ENCODE measurements around the gene DCD.
"Not testable (repeated sequence)": the region's sequence is repeated elsewhere in the genome, so short reads cannot be mapped to it uniquely, and the experiment has no call there.

Gene DCD

DNA sequence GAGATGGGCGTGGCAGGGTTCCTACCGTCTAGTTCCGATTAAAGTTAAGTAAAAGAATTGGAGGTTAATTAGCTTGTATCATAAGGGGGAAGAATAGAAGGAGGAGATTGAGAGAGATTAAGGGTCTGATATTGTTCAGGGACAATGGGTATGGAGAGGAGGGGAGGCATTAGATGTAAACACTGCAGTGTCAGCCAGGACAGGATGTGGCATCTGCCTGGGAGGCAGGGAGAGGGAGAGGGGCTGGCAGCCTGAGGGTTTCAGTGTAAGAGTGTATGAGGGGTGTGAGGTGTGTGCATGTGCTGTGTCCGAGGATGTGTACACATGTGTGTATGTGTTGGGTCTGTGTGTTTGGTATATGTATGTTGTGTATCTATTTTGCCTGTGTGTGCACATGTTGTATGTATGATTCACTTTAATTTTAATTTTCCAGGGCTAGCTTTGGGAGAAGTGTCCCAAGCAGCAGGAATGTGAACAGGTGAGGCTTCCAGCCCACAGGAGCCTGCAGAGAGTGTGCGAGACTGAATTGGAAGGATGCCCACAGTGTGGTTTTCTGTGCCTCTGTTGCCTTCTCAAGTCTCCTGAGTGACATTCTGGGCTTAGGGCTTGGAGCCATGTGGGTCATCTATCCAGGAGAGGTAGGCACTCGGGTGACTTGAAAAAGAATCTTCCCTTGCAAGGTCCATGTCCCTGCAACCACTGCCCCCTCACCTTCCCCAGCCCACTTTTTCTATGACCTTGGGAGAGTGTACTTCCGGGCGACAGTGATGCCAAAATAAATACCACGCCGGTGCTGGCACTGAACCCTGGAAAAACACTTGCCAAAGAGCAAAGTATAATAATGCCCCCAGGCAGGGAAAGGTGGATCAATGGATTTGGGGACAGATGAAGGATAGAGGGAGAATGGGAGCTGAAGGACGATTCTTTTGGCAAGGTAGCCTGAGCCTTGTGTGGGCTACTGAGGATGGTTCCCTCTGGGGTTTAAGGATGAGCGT is 36.8 kb upstream of the DCD start:
- TF ChIP-seq, protein P1, sequence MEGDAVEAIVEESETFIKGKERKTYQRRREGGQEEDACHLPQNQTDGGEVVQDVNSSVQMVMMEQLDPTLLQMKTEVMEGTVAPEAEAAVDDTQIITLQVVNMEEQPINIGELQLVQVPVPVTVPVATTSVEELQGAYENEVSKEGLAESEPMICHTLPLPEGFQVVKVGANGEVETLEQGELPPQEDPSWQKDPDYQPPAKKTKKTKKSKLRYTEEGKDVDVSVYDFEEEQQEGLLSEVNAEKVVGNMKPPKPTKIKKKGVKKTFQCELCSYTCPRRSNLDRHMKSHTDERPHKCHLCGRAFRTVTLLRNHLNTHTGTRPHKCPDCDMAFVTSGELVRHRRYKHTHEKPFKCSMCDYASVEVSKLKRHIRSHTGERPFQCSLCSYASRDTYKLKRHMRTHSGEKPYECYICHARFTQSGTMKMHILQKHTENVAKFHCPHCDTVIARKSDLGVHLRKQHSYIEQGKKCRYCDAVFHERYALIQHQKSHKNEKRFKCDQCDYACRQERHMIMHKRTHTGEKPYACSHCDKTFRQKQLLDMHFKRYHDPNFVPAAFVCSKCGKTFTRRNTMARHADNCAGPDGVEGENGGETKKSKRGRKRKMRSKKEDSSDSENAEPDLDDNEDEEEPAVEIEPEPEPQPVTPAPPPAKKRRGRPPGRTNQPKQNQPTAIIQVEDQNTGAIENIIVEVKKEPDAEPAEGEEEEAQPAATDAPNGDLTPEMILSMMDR (IDR thresholded peaks at IDR 0.05; ENCODE audit: low read depth, low read length): no peak

DNA sequence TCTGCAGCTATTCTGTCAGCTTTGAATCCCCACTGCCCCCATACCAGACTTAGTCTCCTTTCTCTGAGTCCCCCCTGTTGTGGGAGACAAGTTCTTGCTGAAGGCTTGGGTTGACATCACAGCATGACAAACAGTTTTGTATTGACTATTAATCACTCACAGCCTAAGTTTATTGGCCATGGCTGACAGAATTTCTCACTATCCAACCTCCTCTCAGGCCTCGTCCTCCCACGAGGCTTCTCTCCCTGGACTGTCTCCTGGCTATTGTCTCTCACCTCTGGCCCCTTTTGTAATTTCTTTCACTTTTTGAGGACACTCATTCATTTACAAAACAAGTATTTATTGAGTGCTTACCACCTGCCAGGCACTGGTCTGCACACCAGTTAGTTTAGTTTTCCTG is 35.2 kb upstream of the DCD start:
- no peak overlapping the region for H3K4me3 ChIP-seq (ENCODE audit: low read depth, low read length)
- TF ChIP-seq, protein P1 (IDR thresholded peaks at IDR 0.05; ENCODE audit: low read depth, low read length): no peak

More for the DNA sequence above, 36.8 kb upstream of the DCD start:
- H3K4me3 ChIP-seq (ENCODE audit: low read depth, low read length): no peak overlapping the region

DNA sequence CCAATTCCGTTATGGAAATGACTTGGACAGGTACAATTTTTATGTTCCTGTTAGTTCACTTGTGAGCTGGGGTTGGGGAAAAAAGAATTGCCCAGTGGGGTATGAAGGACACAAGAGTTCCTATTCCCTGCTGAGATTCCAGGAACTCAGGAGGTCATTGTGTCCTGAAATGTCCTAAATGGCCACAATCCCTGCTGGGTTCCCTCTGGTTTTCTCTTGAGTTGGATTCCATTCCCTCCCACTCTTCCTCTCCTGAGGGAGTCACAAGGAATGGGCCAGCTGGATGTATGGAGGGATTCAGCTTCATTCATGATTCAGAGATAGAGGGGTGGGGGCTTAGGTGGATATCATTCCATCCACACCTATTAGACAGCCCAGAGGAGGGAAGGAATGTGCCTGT is 34.5 kb upstream of the DCD start:
- TF ChIP-seq, protein P1 (IDR thresholded peaks at IDR 0.05; ENCODE audit: low read depth, low read length): no peak
- H3K4me3 ChIP-seq (ENCODE audit: low read depth, low read length): no peak overlapping the region

DNA sequence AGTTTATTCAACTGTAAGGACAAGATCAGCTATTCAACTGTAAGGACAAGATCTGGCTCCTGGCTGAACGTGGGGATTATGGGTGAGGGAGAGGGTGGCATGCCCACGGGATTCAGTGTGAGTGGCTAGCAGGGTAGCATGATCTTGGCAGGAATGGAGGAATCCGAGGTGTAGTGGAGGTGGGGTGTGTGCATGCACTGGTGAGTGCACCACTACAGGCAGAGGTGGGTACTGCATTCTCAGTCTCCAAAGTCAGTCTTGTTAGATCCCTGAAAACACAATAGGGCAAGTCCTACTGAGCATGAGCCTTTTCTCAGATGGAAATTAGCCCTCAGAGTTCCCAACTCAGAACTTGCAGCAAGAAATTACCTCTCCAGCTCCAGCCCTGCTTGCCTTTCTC is 32.2 kb upstream of the DCD start:
- TF ChIP-seq, protein P1 (IDR thresholded peaks at IDR 0.05; ENCODE audit: low read depth, low read length): peak; percentile 52
- no peak overlapping the region for H3K4me3 ChIP-seq (ENCODE audit: low read depth, low read length)

DNA sequence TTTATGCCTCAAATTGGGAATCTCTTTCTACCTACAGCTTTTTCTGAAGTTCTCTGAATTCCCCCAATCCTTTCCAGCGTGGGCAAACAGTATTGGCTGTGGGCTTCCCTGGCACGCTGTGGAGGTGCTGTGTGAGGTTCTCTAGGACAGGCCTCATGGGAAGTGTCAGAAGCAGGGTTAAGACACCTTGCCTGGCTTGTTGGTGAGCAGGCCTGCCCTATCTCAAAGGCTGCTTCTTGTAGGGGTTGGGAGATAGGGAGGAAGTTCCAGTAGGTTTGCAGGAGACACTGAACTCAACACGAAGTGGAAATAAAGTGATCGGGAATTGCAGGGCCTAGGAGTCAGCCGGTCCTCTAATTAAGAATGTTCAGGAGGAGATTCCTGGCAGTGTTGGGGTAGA is 30.0 kb upstream of the DCD start:
- H3K4me3 ChIP-seq (ENCODE audit: low read depth, low read length): no peak overlapping the region
- TF ChIP-seq, protein P1 (IDR thresholded peaks at IDR 0.05; ENCODE audit: low read depth, low read length): no peak

DNA sequence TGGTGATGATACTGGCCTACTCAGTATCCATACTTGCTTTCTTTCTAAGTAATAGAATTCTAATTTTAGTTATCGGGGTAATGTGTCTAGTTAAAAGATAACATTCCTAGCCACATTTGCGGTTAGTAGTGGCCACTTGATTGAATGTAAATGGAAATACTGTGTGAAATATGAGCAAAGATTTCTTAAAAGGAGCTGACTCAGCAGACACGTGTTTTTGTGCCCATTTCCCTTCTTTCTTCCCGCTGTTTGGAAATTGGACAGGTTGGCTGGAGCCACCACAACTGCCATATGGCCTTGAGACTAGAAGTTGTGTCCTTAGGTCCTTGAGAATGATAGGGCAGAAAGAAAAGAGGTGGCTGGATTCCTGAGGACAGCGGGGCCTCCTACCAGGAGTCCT is 19.8 kb upstream of the DCD start:
- TF ChIP-seq, protein P1 (IDR thresholded peaks at IDR 0.05; ENCODE audit: low read depth, low read length): no peak
- H3K4me3 ChIP-seq (ENCODE audit: low read depth, low read length): no peak overlapping the region

DNA sequence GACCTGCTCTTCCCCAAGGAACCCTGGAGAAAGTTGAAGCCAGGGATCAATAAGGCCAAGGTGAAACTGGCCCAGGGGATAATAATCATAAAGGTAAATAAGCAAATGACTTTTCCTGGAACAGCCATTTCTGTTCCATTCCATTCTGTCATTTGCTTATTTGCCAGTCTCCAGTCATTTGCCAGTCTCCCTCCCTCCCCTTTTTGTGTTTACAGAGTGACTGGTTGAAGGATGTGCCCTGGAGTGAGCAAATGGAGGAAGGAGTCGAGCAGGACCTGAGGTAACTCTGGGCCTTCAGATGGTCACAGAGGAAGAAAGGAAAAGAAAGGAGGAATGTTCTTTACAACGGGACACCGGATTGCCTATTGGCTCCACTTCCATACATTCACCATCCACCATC is 17.8 kb upstream of the DCD start:
- no peak overlapping the region for H3K4me3 ChIP-seq (ENCODE audit: low read depth, low read length)
- TF ChIP-seq, protein P1 (IDR thresholded peaks at IDR 0.05; ENCODE audit: low read depth, low read length): no peak

DNA sequence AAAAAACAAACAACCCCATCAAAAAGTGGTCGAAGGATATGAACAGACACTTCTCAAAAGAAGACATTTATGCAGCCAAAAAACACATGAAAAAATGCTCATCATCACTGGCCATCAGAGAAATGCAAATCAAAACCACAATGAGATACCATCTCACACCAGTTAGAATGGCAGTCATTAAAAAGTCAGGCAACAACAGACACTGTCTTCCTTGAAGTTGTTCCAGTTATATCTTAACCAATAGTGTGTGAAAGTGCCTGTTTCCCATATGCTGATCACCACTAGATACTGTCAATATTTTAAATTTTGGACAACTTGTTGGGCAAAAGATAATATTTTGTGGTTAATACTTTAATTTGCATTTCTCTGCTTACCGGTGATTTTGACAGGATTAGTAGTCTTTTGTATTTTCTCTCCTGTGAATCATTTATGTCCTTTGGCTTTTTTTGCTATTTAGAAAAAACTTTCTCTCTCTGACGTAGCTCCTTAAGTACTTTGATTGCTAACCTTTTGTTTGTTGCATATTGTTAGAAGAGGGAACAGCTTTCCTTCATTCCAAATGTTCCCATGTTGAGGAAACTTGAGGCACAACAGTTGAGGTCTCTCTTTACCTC is 17.0 kb upstream of the DCD start:
- not testable (repeated sequence) for H3K4me3 ChIP-seq (ENCODE audit: low read depth, low read length)
